Hippocampal formation (tissue), 2 donors: ENCODE measurements around the gene NECTIN1.

Experiments
- DNase-seq, 2 donors: peaks; one replicate each; lab custom pipeline; 2025; lab: John Stamatoyannopoulos, UW

NECTIN1 gene

GRCh38 chr11:119755356-119756071 lies 26.5 kb upstream of the NECTIN1 start:
- DNase-seq, result no peak

GRCh38 chr11:119754656-119755355 lies 25.8 kb upstream of the NECTIN1 start:
- DNase-seq, result no peak

- DNase-seq, result no peak
Measured at GRCh38 chr11:119754199-119754598, 25.2 kb upstream of the NECTIN1 start.

GRCh38 chr11:119752946-119753345 lies 23.9 kb upstream of the NECTIN1 start:
- DNase-seq, result no peak

GRCh38 chr11:119752345-119752871 lies 23.4 kb upstream of the NECTIN1 start:
- DNase-seq, result no peak

GRCh38 chr11:119750056-119750455 lies 21.1 kb upstream of the NECTIN1 start:
- no peak for DNase-seq

- no peak for DNase-seq
Measured at GRCh38 chr11:119749006-119749565, 20.1 kb upstream of the NECTIN1 start.

- DNase-seq, result no peak
Measured at GRCh38 chr11:119747868-119748660, 19.1 kb upstream of the NECTIN1 start.

GRCh38 chr11:119745776-119746535 lies 17.0 kb upstream of the NECTIN1 start:
- DNase-seq, result no peak

- DNase-seq, result no peak
Measured at GRCh38 chr11:119745112-119745511, 16.1 kb upstream of the NECTIN1 start.

GRCh38 chr11:119744577-119744976 lies 15.6 kb upstream of the NECTIN1 start:
- no peak for DNase-seq

- no peak for DNase-seq
Measured at GRCh38 chr11:119743006-119743405, 14.0 kb upstream of the NECTIN1 start.

- DNase-seq, result no peak
Measured at GRCh38 chr11:119742263-119742861, 13.4 kb upstream of the NECTIN1 start.

- DNase-seq, result peak; percentile 27 to 64
Measured at GRCh38 chr11:119741369-119742262, 12.6 kb upstream of the NECTIN1 start.

- DNase-seq, result no peak
Measured at GRCh38 chr11:119739975-119740374, 11.0 kb upstream of the NECTIN1 start.

- DNase-seq, result no peak
Measured at GRCh38 chr11:119739021-119739703, 10.2 kb upstream of the NECTIN1 start.

GRCh38 chr11:119738059-119738439 lies 9.0 kb upstream of the NECTIN1 start:
- DNase-seq, result no peak

GRCh38 chr11:119737366-119738058 lies 8.5 kb upstream of the NECTIN1 start:
- DNase-seq, result no peak

- DNase-seq, result no peak
Measured at GRCh38 chr11:119734788-119735187, 5.8 kb upstream of the NECTIN1 start.
